AG04449 (cell line): ENCODE results near the gene KIAA0513.

Experiments used
- CTCF ChIA-PET: fragments of 350-600 bp; formaldehyde crosslinking; extraction: SDS; loops from one replicate; lab custom pipeline; 2021; ENCODE audit warnings: antibody characterized with exemption; lab: Yijun Ruan, JAX
- POLR2A ChIA-PET: fragments of 400-600, 350-600 bp; formaldehyde crosslinking; extraction: SDS; loops from one replicate; lab custom pipeline; 2020; ENCODE audit warnings: antibody characterized with exemption, inconsistent platforms; lab: Yijun Ruan, JAX
- DNase-seq: peaks from one replicate; pipeline ENCODE4 v3.0.0-alpha.2; 2010; ENCODE audit warnings: low read depth, low spot score
- H3K4me3 ChIP-seq: 2 replicates; pipeline ENCODE4 v1.5.1; 2011; ENCODE audit warnings: low read depth, mild to moderate bottlenecking, control low read depth, low read length
- CTCF ChIP-seq: IDR thresholded peaks from one replicate; pipeline ENCODE4 v1.5.1; 2011; ENCODE audit warnings: mild to moderate bottlenecking, moderate library complexity, low read length, control low read depth, inconsistent platforms; ENCODE audit not compliant: insufficient read depth; ENCODE audit errors: missing control alignments

KIAA0513 gene

GRCh38 chr16:84993926-84994325 lies 33.7 kb upstream of the KIAA0513 start:
- ChIA-PET CTCF (interaction anchor here (0.8 to 1.8 kb wide), 6 partner anchors 10 to 254 kb away, joined by 3 to 11 read pairs (median 4); no protein-coding TSS in a partner anchor), POLR2A (interaction anchor here (1.5 to 1.8 kb wide), 4 partner anchors 11 to 174 kb away, joined by 3 to 14 read pairs (median 9); partner anchors contain the start of genes CRISPLD2 and ZDHHC7)
- TF ChIP-seq CTCF = no peak

GRCh38 chr16:84995663-84996062 lies 31.9 kb upstream of the KIAA0513 start:
- POLR2A ChIA-PET = interaction anchor here (0.6 to 1.8 kb wide), 2 partner anchors 16 to 185 kb away, joined by 3 to 14 read pairs; partner anchors contain the start of gene ZDHHC7
- CTCF ChIA-PET = interaction anchor here (1.1 to 2.0 kb wide), 6 partner anchors 9 to 258 kb away, joined by 3 to 8 read pairs (median 4); partner anchors contain the start of gene KIAA0513
- TF ChIP-seq CTCF = no peak
- no peak for DNase-seq
- H3K4me3 ChIP-seq = no peak overlapping the region

More at GRCh38 chr16:84993926-84994325, 33.7 kb upstream of the KIAA0513 start:
- no peak for DNase-seq
- no peak overlapping the region for H3K4me3 ChIP-seq

GRCh38 chr16:84996365-84996764 lies 31.2 kb upstream of the KIAA0513 start:
- CTCF ChIA-PET = interaction anchor here (1.1 to 2.0 kb wide), 3 partner anchors 9 to 31 kb away, joined by 4 to 8 read pairs (median 6); partner anchors contain the start of gene KIAA0513
- POLR2A ChIA-PET = interaction anchor here (0.6 kb wide), 1 partner anchor 186 kb away, joined by 3 read pairs; no protein-coding TSS in a partner anchor
- no peak for DNase-seq
- TF ChIP-seq CTCF = no peak
- H3K4me3 ChIP-seq = no peak overlapping the region

GRCh38 chr16:84999200-84999599 lies 28.4 kb upstream of the KIAA0513 start:
- no peak overlapping the region for H3K4me3 ChIP-seq
- DNase-seq = no peak
- ChIA-PET CTCF (interaction anchor here (1.2 to 1.3 kb wide), 2 partner anchors 245 to 273 kb away, joined by 3 to 4 read pairs; no protein-coding TSS in a partner anchor), POLR2A (no interaction called here)
- no peak for TF ChIP-seq CTCF

GRCh38 chr16:84999857-85000480 lies 27.6 kb upstream of the KIAA0513 start:
- no peak overlapping the region for H3K4me3 ChIP-seq
- ChIA-PET CTCF (interaction anchor here (1.2 to 1.3 kb wide), 2 partner anchors 245 to 274 kb away, joined by 3 to 4 read pairs; no protein-coding TSS in a partner anchor), POLR2A (no interaction called here)

More at GRCh38 chr16:84999857-85000480, 27.6 kb upstream of the KIAA0513 start:
- no peak for TF ChIP-seq CTCF
- DNase-seq = no peak
